GF-D8 (cell line): ENCODE results near the gene CALN1.

ENCODE experiments used
- DNase-seq: peaks from one replicate; lab custom pipeline; 2025; lab: John Stamatoyannopoulos, UW

The CALN1 gene

DNA sequence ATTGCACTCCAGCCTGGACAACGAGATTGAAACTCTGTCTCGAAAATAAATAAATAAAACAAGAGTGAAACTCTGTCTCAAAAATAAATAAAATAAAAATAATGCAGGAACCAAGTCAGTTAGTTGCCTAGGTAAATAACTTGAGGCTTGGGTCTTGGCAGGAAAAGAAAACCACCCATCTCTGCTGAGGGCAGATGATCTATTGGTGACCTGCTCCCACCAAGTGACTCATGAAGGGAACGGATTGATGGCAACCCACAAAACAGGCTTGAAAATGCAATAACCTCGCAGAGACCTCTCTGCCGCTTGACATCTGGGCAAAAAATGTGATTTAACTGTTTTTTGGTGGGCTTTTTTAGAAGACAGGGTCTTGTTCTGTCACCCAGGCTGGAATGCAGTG lies 86.6 kb downstream of the CALN1 start:
- DNase-seq: no peak

DNA sequence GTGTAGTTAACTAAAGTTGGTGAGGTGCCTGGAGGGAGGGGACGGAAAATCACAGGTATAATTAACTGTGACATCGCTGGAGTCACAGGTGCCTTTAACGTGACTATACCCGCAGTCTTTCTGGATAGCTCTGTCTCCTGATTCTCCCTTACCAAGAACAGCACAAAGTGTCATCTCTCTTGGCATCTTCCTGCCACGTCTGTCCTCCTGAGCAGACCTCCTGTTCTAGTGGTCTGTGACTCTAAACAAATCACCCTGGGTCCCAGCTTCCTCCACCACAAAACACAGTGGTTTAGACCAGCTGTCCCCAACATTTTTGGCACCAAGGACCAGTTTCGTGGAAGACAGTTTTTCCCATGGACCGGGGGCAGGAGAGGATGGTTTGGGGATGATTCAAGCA lies 90.5 kb downstream of the CALN1 start:
- no peak for DNase-seq

GRCh38 chr7:72321081-72321480 lies 91.1 kb downstream of the CALN1 start:
- DNase-seq: no peak

- no peak for DNase-seq
Observed at GRCh38 chr7:72317341-72317740, 94.8 kb downstream of the CALN1 start.

DNA sequence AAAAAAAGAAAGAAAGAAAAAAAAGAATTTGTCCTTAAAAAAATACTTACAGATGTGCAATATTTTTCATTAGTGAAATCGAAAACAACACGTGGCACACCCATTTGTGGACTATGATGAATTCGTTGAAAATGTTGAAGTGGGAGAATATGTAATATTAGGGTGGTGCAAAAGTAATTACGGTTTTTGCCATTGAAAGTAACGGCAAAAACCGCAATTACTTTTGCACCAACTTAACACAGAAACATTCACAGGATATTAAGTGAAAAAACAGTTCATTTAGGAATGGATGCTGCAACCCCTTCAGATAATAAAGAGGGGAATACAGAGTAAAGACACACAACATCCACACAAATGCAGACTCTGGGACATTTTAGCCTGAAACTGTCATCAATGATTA lies 96.0 kb downstream of the CALN1 start:
- no peak for DNase-seq

DNA sequence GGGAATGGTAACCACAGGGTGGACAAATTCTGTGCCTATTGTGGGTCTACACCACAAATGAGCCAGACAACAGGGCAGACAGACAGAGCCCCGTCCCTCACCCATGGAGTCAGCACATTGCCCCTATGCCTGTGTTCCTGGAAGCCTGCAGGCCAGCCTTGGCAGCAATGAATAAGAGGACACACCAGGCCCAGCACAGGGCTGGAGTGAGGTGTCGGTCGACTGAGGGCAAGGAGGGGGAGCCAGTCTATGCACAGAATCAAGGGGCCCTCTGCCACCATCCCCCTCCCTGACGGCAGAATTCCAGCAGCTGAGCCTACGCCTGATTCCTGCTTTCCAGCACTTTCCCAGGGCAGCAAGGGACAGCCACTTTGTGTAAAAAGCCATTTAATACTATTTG lies 98.2 kb downstream of the CALN1 start:
- no peak for DNase-seq

DNA sequence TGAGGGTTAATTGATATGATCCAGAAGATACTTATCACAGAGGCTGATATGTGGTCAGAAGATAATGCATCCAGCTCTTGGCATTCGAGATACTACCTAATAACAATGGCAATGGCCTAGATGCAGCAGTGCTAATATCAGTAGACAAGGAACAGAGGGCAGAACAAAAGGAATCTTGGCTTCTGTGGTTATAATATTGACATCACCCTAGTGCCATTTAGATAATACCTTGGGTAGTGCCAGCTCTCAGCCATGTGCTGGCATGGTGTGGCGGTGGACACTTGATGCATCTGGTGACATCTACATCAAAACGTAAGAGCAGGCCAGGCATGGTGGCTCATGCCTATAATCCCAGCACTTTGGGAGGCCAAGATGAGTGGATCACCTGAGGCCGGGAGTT lies 101.8 kb downstream of the CALN1 start:
- no peak for DNase-seq

DNA sequence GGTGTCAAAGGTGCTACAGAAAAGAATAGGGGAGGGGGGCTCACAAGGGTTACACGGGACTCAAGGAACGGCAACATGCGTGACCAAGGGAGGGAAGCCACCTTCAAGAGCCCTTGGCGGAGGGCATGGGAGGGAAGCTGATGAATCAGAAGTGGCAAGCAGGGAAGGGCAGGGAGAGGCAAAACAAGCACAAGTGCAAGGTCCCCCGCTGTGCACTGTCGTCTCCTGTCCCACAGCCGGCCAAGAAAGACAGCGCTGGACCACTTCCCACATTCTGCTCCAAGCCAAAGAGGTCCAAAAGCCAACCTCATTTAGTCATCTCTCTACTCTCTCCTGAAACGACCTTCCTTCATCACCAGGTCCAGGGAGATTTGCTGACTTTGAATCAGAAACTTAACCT lies 102.7 kb downstream of the CALN1 start:
- DNase-seq: no peak

GRCh38 chr7:72308986-72309385 lies 103.2 kb downstream of the CALN1 start:
- DNase-seq: no peak

- no peak for DNase-seq
Observed at GRCh38 chr7:72307566-72307965, 104.6 kb downstream of the CALN1 start.

GRCh38 chr7:72298912-72299311 lies 113.2 kb downstream of the CALN1 start:
- DNase-seq: no peak

DNA sequence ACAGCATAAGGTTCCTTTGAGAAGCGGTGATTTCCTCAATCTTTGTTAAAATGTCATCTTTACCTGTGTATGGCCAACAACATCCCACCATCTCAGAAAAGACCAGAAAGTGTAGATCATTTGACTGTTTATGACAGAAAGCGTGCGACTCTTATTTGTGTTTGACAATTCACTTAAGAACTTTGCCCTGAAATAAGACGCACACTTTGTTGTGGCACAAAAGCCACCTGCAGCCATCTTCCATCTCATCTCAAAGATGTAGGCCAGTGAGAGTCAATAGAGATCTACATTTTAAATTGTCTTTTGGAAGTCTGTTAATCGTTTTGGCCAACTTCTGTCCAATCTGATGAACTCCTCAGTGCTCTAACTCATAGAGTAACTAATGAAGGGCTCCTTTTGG lies 114.0 kb downstream of the CALN1 start:
- DNase-seq: no peak

DNA sequence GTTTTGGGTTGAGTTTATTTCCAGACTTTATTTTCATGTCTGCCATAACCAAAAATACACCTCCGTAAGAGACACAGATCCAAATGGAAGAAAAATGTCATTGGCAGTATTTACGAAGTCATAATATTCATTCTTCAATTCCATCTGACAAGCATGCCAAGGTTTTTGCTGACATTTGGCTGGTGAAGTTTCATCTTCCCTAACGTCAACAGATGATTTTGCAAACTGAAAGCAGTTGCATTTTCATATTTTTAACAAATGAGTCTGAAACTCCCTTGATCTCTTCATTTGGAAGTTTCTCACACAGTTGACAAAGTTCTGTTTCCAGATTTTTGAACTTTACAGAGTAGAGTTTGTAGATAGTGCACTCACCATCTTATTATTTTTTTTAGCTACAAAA lies 114.5 kb downstream of the CALN1 start:
- DNase-seq: no peak

DNA sequence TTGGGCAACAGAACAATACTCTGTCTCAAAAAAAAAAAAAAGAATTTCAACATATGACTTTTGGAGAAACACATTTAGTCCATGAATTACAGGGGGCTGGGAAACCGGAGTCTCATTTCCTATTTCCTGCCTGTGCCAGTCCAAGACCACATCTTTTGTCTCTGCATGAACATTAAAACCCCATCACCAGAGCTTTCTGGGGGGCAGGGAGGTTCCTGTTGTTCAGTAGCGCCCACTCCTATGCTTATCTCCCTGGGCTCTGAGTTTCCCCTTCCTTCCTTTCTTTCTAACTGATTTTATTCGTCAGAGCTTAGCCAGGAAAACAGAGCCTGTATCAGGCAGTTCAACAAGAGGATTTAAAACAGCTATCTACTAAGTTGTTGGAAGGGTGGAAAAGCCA lies 119.3 kb downstream of the CALN1 start:
- no peak for DNase-seq

- DNase-seq: no peak
Observed at GRCh38 chr7:72292118-72292517, 120.0 kb downstream of the CALN1 start.

- no peak for DNase-seq
Observed at GRCh38 chr7:72286519-72286918, 125.6 kb downstream of the CALN1 start.

DNA sequence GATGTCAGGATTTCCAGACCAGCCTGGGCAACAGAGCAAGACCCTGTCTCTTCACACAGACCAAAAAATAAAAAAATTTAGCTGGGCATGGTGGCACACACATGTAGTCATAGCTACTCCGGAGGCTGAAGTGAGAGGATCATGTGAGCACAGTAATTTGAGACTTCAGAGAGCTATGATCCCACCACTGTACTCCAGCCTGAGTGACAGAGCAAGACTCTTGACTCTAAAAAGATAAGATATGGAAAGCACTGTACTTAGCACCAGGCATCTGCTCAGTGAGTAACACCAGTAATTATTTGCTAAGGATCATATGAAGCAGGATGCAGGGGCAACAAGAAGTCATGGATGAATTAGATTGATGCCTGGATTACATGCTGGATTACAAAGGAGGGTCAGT lies 128.8 kb downstream of the CALN1 start:
- DNase-seq: no peak

- no peak for DNase-seq
Observed at GRCh38 chr7:72281308-72281707, 130.8 kb downstream of the CALN1 start.

DNA sequence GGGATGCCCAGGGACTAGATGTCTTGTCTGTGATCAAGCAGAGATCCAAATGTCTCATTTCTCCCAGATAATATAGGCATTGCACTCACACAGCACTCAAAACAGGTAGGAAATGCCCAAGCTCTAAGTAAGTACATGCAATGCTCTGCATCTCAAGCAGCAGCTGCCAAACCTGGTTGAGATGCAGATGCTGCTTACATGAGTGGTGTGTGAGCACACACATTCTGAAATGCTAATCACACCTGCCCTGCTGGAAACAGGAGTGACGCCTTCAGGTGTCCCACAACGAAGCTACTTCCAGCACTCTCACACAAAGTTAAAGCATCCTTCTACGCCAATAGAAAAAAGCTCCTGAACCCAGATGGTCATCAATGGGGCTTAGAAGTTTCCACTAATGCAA lies 132.9 kb downstream of the CALN1 start:
- no peak for DNase-seq

DNA sequence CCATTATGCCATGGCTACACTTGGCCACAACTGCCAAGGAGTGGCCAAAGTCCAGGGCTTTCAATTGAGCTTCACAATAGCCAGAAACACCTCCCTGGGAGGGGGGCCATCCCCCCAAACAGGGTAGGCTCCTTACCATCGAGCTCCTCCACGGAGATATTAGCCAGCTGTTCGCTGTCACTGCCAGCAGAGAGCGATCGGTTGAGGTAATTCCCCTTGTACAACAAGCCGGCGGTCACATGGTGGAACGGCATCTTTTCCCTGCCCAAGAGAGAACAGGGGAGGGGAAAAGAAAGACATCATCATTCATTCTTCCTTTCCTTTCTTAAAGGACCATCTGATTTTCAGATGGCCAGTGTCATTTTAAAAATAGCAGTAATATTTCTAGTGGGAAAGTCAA lies 133.6 kb downstream of the CALN1 start:
- DNase-seq: no peak

DNA sequence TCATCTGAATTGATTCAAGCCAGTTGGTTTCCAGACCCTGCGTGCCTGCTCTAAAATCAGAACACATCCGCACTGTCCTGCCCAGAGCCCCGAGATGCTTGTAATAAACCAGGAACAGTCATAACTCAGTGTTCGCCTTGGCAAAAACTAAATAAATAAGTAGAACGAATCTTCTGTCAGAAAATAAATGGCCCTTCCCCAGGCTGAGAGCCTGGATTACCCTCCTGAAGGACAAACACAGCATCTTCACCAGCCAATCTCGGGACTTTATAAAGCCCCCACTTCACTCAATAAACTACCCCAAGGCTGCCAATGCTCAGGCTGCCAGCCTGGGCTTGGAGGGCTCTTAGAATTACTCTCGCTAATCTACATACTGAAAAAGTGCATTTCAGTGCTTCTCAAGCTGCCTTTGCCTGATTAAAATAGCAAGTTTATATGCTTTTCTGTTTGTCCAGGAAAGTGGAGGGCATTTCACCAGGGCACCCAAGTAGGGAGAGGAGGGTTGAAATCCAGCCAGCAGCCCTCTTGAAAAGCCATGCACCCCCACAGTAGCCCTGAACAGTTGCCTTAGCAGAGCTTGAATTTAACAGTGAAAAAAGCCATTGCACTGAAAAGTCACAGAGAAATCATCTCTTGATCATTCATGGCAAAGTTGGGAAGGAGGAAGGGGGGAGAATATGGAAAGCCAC lies 136.6 kb downstream of the CALN1 start:
- no peak for DNase-seq

DNA sequence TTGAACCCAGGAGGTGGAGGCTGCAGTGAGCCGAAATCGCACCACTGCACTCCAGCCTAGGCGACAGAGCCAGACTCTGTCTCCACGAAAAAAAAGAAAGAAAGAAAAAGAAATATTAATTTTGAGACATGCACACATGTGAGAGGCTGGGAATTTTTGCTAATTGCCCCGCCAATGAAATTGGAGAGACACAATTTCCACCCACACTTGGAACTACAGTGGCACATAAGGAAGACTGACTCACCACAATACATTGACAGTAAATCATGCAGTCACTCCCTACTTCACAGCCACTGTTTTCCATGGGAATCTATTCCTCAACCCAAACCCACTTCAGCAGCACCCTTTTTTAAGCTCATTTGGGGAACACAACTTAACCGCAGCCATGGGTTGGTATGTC lies 139.7 kb downstream of the CALN1 start:
- no peak for DNase-seq

- DNase-seq: no peak
Observed at GRCh38 chr7:72268796-72269195, 143.3 kb downstream of the CALN1 start.

DNA sequence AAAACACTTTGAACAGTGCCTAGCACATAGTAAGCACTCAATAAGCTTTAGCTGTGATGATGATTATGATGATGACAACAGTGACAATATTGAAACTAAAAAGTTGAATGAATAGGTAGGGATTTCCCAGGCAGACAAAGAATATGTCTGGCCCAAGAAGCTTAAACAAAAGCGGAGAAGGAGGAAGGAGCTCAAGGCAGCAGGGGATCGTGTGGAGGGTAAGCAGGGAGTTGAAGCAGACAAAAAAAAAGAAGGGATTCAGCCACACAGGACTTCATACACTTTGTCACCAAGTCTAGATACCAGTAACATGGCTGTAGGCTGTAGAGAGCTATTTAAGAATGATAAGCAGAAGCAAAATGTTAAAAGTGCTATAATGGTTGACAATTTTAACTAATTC lies 144.0 kb downstream of the CALN1 start:
- DNase-seq: no peak
